Colonic mucosa (tissue), 4 donors: ENCODE results near the gene ITGB4. TPM values are rescaled to one million over a fixed set of nuclear protein-coding genes. Genes with fewer than 3 reads are reported as not detected.
A peak's percentile ranks its signal among the peaks of the same experiment; 100 is the strongest.

Experiments
- DNase-seq: peaks from one replicate; pipeline ENCODE4 v3.0.0-alpha.2; 2020
- H3K27ac ChIP-seq: fragments of 200-600 bp; one replicate; pipeline ENCODE4 v1.8.0; 2021
- H3K27me3 ChIP-seq: fragments of 200-600 bp; one replicate; pipeline ENCODE4 v1.8.0; 2021
- H3K36me3 ChIP-seq: fragments of 200-600 bp; one replicate; pipeline ENCODE4 v1.8.0; 2021
- H3K4me1 ChIP-seq: fragments of 200-600 bp; one replicate; pipeline ENCODE4 v1.8.0; 2021; ENCODE audit warnings: mild to moderate bottlenecking
- H3K4me3 ChIP-seq: fragments of 200-600 bp; one replicate; pipeline ENCODE4 v1.8.0; 2021
- H3K9ac ChIP-seq, 2 donors: one replicate each; pipeline ENCODE4 v1.7.0; 2013; ENCODE audit warnings: control low read depth in 2 of 2, low read depth in 2 of 2, low read length in 2 of 2
- H3K9me3 ChIP-seq: fragments of 200-600 bp; one replicate; pipeline ENCODE4 v1.8.0; 2021
- CTCF ChIP-seq: fragments of 200-600 bp; IDR thresholded peaks from one replicate; pipeline ENCODE4 v1.8.0; 2022; ENCODE audit warnings: antibody characterized with exemption, mild to moderate bottlenecking
- intact Hi-C: fragments of 100-400 bp; cut with DNase I; formaldehyde crosslinking; loops from one replicate; pipeline ENCODE4 v1.14.1; 2022
- total RNA-seq, 2 donors: library from RNA; stranded (reverse); fragmentation: NEBNext Ultra II Directional in 1 of 2; extraction: Animal tissue kit (Norgen Biotek cat#: 25700) in 1 of 2; gene quantifications; one replicate each; pipeline ENCODE4 v1.2.1, GENCODE V29; 2021
- donor health status: healthy.
- donor health status: DM: no; HTN: no; CAD: no.
- donor health status: DM: no; HTN: no; CAD: no.

The ITGB4 gene
- total RNA-seq, 2 donors from 2014 or later: 267 to 272 TPM

GRCh38 chr17:75721463-75722011 is 278 bp downstream of the ITGB4 start:
- Histone ChIP-seq H3K27me3 (no peaks in the 10 kb centered on the region), H3K9me3 (no peaks in the 10 kb centered on the region), H3K4me1 (peaks cover 8% of the 10 kb centered on the region), H3K9ac (peak overlapping the region; percentile 95 to 99), H3K36me3 (no peaks in the 10 kb centered on the region), H3K27ac (peak overlapping the region; percentile 97), H3K4me3 (peak overlapping the region; percentile 59)
- TF ChIP-seq CTCF: no peak
- intact Hi-C loops: no loop called here
- DNase-seq: peak; percentile 64

- H3K36me3 ChIP-seq: no peaks in the 10 kb centered on the region
- no peaks in the 10 kb centered on the region for H3K27me3 ChIP-seq
- peak overlapping the region; percentile 59 for H3K4me3 ChIP-seq
- H3K9ac ChIP-seq: peak overlapping the region; percentile 95 to 99
- peak overlapping the region; percentile 97 for H3K27ac ChIP-seq
- H3K4me1 ChIP-seq: peaks cover 8% of the 10 kb centered on the region
- H3K9me3 ChIP-seq: no peaks in the 10 kb centered on the region
- intact Hi-C loops: no loop called here
- DNase-seq: peak; percentile 75
- TF ChIP-seq CTCF: no peak
These were observed 817 bp downstream of the ITGB4 start for GRCh38 chr17:75722076-75722475.

- no peaks in the 10 kb centered on the region for H3K27me3 ChIP-seq
- peak overlapping the region; percentile 97 for H3K27ac ChIP-seq
- H3K9me3 ChIP-seq: no peaks in the 10 kb centered on the region
- DNase-seq: peak; percentile 37
- intact Hi-C loops: no loop called here
- H3K9ac ChIP-seq: peak overlapping the region; percentile 95 to 99
- H3K4me3 ChIP-seq: peak overlapping the region; percentile 59
- TF ChIP-seq CTCF: no peak
- H3K36me3 ChIP-seq: no peaks in the 10 kb centered on the region
- H3K4me1 ChIP-seq: peaks cover 8% of the 10 kb centered on the region
These were observed 1.4 kb downstream of the ITGB4 start for GRCh38 chr17:75722542-75723095.

DNA sequence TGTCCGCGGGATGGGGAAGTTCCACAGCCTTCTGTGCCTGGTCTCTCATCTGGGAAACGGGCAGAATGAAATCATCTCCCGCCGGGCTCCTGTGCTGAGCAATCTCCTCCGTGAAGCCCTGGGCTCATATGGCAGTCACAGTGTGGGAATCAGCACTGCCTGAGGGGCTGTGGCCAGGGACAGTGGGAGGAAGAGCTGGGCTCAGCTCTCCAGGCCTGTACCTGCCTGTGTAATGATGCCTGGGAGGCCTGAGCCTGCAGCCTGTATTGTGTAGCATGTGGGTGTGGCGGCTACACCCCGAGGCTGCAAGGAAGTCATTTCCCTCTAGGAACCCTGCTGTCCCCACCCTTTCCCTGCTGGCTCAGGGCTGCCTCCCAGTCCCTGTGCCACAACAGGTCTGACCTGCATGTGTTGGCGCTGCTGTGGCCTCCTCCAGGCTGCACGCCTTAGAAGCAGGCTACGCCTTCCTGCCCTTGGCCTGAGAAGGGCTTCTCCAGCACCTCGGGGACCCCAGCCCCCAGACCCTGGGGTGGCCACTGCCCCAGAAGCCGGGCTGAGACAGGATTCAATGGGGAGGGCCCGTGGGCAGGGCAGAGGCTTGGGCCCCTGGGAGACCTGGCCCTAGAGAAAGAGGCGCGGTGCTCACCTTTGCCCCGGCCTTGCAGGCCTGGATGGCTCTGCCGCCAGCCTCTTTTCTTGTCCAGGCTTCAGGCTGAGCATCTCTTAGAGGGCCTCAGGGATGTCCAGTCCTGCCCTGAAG is 2.1 kb downstream of the ITGB4 start:
- Histone ChIP-seq H3K9me3 (no peaks in the 10 kb centered on the region), H3K36me3 (no peaks in the 10 kb centered on the region), H3K27me3 (no peaks in the 10 kb centered on the region), H3K27ac (peak overlapping the region; percentile 97), H3K4me1 (peaks cover 8% of the 10 kb centered on the region), H3K9ac (peak overlapping the region; percentile 95 to 99), H3K4me3 (peak overlapping the region; percentile 59)
- TF ChIP-seq CTCF: no peak
- peak; percentile 91 for DNase-seq
- intact Hi-C loops: no loop called here

DNA sequence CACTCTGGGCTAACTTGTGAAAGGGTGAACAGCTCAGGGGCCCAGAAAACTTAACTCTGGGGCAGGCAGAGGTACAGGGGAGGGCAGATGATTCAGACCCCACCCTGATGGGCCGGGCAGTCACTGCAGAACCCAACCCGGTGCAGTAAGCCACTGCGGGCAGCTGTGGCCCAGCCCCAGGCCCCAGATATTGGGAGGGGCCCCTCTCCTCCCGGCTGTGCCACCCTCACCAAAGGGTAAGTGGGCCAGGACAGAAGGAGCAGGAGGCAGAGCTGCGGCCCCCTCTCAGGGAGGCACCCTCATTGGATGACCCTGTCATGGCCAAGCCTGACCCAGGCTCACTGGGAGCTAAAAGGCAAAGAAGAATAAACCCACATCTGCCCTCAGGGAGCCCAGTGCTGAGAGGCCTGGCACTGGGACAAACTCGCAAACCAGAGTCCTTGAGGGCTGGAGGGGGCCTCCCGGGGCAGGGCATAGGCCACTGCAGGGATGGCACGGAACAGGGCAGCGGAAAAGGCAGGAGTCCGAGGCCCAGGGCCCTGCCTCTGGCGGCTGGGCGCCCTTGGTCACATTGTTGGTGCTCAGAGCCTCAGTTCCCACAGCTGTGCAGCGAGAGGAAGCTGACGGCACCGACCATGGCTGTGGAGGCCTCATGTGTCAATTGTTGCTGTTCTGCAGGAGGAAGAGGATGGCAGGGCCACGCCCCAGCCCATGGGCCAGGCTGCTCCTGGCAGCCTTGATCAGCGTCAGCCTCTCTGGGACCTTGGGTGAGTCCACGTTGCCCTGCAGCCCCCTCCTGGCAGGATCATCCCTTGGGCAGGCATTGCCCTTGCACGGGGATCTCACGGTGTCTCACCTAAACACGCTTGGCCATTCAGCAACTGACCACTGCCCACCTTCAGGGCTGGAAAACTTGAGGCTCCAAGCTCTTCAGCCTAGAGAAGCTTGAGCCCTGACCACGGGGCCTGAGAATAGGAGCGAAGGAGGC is 3.1 kb downstream of the ITGB4 start:
- H3K27me3 ChIP-seq: no peaks in the 10 kb centered on the region
- H3K27ac ChIP-seq: peak overlapping the region; percentile 97
- no peak for TF ChIP-seq CTCF
- peaks cover 8% of the 10 kb centered on the region for H3K4me1 ChIP-seq
- intact Hi-C loops: no loop called here
- H3K36me3 ChIP-seq: no peaks in the 10 kb centered on the region
- H3K9ac ChIP-seq: peak overlapping the region in 1 of 2 donors; percentile 99
- DNase-seq: peak; percentile 39
- no peaks in the 10 kb centered on the region for H3K9me3 ChIP-seq
- H3K4me3 ChIP-seq: no peak overlapping the region
